ENCODE data around the gene MAGI3. TPM values are rescaled to one million over a fixed set of nuclear protein-coding genes. Genes with fewer than 3 reads are reported as not detected.

Gene MAGI3
- total RNA-seq, 4 donors from 2014 or later = 94.3 to 180 (median 134) TPM

- Histone ChIP-seq H3K9me3 (no peaks in the 10 kb centered on the region), H3K27me3 (no peaks in the 10 kb centered on the region), H3K36me3 (no peaks in the 10 kb centered on the region), H3K27ac (no peak overlapping the region), H3K4me3 (no peak overlapping the region), H3K4me1 (peaks cover 0 to 12% (median 0%) of the 10 kb centered on the region in 4 donors)
- TF ChIP-seq EP300 (IDR thresholded peaks at IDR 0.05; ENCODE audit: low read depth) = no peak
- no peak for TF ChIP-seq POLR2AphosphoS5 (IDR thresholded peaks at IDR 0.05)
- TF ChIP-seq, protein P1, sequence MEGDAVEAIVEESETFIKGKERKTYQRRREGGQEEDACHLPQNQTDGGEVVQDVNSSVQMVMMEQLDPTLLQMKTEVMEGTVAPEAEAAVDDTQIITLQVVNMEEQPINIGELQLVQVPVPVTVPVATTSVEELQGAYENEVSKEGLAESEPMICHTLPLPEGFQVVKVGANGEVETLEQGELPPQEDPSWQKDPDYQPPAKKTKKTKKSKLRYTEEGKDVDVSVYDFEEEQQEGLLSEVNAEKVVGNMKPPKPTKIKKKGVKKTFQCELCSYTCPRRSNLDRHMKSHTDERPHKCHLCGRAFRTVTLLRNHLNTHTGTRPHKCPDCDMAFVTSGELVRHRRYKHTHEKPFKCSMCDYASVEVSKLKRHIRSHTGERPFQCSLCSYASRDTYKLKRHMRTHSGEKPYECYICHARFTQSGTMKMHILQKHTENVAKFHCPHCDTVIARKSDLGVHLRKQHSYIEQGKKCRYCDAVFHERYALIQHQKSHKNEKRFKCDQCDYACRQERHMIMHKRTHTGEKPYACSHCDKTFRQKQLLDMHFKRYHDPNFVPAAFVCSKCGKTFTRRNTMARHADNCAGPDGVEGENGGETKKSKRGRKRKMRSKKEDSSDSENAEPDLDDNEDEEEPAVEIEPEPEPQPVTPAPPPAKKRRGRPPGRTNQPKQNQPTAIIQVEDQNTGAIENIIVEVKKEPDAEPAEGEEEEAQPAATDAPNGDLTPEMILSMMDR (IDR thresholded peaks at IDR 0.05) = no peak
- TF ChIP-seq POLR2A (IDR thresholded peaks at IDR 0.05) = no peak
- DNase-seq = no peak
- intact Hi-C loops (cut with DNase I; ENCODE audit: low total_unique reads) (no loop called here), in situ Hi-C loops (cut with MboI; ENCODE audit: low pct_ligation_motif_present in 1 of 4, low pct_unique_long_range_greater_than_20kb in 1 of 4, low sequenced_read_pairs in 3 of 4) (no loop called here)
- WGBS, 2 donors (ENCODE audit: low coverage in 1 of 2) = 70 to 77% methylated on average over 2 of the region's 2 CpGs
These were observed 26.2 kb downstream of the MAGI3 start for GRCh38 chr1:113416496-113416895.

- Histone ChIP-seq H3K27me3 (no peaks in the 10 kb centered on the region), H3K27ac (no peak overlapping the region), H3K4me3 (no peak overlapping the region), H3K4me1 (peaks cover 0 to 15% (median 0%) of the 10 kb centered on the region in 4 donors), H3K36me3 (no peaks in the 10 kb centered on the region), H3K9me3 (no peaks in the 10 kb centered on the region)
- TF ChIP-seq POLR2AphosphoS5 (IDR thresholded peaks at IDR 0.05) = no peak
- intact Hi-C loops (cut with DNase I; ENCODE audit: low total_unique reads) = no loop called here
- DNase-seq = no peak
- 98 to 100% methylated on average over 2 to 20 of the region's 26 CpGs for WGBS, 2 donors (ENCODE audit: low coverage in 1 of 2)
- in situ Hi-C loops (cut with MboI; ENCODE audit: low pct_ligation_motif_present in 1 of 4, low pct_unique_long_range_greater_than_20kb in 1 of 4, low sequenced_read_pairs in 3 of 4) = no loop called here
These were observed 32.2 kb downstream of the MAGI3 start for GRCh38 chr1:113422315-113423068.

DNA sequence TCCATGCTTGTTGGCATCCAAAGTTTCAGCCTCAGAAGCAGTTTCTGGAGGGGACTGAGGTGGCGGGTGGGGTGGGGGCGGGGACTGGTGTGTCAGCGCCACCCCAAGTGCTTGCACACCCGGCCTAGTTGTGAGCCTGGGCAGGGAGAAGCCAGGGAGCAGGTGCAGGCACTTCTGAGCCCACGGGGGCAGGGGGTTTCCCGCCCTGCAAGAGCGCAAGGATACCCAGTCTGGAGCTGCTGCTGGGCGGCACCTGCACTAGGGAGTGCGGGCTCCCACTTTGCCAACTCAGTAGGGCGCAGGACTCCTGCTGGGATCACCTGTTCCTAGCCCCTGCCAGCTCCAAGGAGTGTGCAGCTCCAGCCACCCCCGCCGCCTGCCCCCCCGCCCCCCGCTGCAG, 33.5 kb downstream of the MAGI3 start:
- no peak overlapping the region for H3K4me3 ChIP-seq
- no peaks in the 10 kb centered on the region for H3K36me3 ChIP-seq
- intact Hi-C loops (cut with DNase I; ENCODE audit: low total_unique reads) (no loop called here), in situ Hi-C loops (cut with MboI; ENCODE audit: low pct_ligation_motif_present in 1 of 4, low pct_unique_long_range_greater_than_20kb in 1 of 4, low sequenced_read_pairs in 3 of 4) (no loop called here)
- H3K27ac ChIP-seq = no peak overlapping the region
- DNase-seq = no peak
- WGBS, 2 donors (ENCODE audit: low coverage in 1 of 2) = 94% methylated on average over 11 of the region's 14 CpGs; no CpG with 5 or more reads in 1 of the 2 donors
- H3K27me3 ChIP-seq = no peaks in the 10 kb centered on the region
- peaks cover 0 to 13% (median 2%) of the 10 kb centered on the region in 4 donors for H3K4me1 ChIP-seq
- H3K9me3 ChIP-seq = no peaks in the 10 kb centered on the region
- TF ChIP-seq, protein P1 (IDR thresholded peaks at IDR 0.05) = no peak
- TF ChIP-seq POLR2AphosphoS5 (IDR thresholded peaks at IDR 0.05) (no peak), POLR2A (IDR thresholded peaks at IDR 0.05) (no peak), EP300 (IDR thresholded peaks at IDR 0.05; ENCODE audit: low read depth) (no peak)

GRCh38 chr1:113429461-113430153, 39.3 kb downstream of the MAGI3 start:
- intact Hi-C loops (cut with DNase I; ENCODE audit: low total_unique reads) (no loop called here), in situ Hi-C loops (cut with MboI; ENCODE audit: low pct_ligation_motif_present in 1 of 4, low pct_unique_long_range_greater_than_20kb in 1 of 4, low sequenced_read_pairs in 3 of 4) (no loop called here)
- WGBS, 2 donors (ENCODE audit: low coverage in 1 of 2) = 85 to 100% methylated on average over 2 to 3 of the region's 3 CpGs
- Histone ChIP-seq H3K36me3 (no peaks in the 10 kb centered on the region), H3K4me1 (peaks cover 0 to 19% (median 16%) of the 10 kb centered on the region in 4 donors), H3K9me3 (no peaks in the 10 kb centered on the region), H3K27me3 (no peaks in the 10 kb centered on the region), H3K27ac (no peak overlapping the region), H3K4me3 (no peak overlapping the region)
- no peak for TF ChIP-seq EP300 (IDR thresholded peaks at IDR 0.05; ENCODE audit: low read depth)
- TF ChIP-seq POLR2A (IDR thresholded peaks at IDR 0.05) = no peak
- no peak for TF ChIP-seq POLR2AphosphoS5 (IDR thresholded peaks at IDR 0.05)
- TF ChIP-seq, protein P1 (IDR thresholded peaks at IDR 0.05) = no peak
- DNase-seq = no peak
